NCI-H2196 treated with DMSO at 0.1 percent for 48 hours (cell line): ENCODE measurements around the gene BCO2.

ENCODE experiments used
- DNase-seq: peaks from one replicate; lab custom pipeline; 2025; ENCODE audit not compliant: unreplicated experiment; lab: John Stamatoyannopoulos, UW

BCO2 gene

DNA sequence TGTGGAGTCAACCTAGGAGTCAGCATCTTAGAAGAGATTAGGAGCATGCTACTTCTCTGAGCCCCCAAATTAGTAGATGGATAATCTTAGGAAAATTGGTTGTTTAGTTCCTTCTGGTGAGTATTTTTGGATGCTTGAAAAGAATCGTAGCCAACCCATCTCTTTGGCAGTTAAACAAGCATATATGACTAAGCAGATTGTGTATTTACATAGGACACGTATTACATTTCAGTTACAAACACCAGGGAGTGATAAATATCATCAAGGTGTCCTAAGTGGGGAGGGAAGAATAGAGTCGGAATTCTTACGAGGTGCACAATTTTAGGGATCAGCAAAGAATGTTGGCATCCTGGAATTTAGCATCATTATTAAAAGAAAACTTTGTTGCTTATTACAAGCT is 71.9 kb downstream of the BCO2 start:
- DNase-seq = no peak

DNA sequence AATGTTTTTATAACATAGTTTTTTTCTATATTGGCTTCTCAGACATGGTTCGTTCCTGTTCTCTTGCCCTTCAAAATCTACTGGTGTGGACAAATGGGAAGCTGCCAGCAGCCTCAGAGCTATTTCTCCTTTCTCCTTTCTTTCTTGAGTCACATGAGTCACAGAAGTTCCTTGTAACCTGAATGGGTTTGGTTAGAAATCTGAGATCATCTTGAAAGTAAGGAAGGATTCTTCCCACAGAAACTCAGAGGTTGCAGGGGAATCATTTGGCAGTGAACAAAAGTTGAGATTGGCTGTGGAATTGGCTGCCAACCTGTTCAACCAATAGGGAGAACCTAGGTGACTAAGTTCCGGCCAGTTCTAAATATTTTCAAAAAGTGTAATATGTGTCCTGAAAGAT is 72.9 kb downstream of the BCO2 start:
- DNase-seq = no peak

DNA sequence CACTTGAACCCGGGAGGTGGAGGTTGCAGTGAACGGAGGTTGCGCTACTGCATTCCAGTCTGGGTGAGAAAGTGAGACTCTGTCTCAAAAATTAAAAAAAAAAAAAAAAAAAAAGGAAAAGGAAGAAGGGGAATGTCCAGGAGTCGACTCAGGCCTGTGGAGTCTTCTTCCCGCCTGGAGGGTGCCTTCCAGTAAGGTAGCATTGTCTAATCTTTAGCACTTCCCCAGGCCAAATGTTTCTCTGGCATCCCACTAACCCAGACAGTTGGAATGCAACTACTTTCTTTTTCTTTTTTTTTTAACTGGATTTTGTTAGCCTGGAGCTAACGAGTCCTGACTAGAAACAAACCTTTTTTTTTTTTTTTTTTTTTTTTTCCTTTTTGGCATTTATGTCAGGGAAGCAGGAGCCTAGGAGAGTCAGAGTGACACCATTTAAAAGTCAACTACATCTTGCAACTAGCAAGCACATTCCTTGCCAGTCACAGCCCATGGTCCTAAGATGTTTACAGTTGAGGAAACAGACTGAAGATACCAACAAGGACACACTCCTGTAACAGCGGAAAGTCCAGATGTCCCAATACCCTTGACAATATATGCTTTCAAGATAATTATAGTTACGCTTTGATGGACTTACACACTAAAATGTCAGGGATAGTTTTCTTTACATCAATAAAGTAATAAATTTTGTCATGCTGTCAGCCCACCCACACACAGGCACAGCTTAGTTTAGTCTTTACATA is 74.7 kb downstream of the BCO2 start:
- no peak for DNase-seq

DNA sequence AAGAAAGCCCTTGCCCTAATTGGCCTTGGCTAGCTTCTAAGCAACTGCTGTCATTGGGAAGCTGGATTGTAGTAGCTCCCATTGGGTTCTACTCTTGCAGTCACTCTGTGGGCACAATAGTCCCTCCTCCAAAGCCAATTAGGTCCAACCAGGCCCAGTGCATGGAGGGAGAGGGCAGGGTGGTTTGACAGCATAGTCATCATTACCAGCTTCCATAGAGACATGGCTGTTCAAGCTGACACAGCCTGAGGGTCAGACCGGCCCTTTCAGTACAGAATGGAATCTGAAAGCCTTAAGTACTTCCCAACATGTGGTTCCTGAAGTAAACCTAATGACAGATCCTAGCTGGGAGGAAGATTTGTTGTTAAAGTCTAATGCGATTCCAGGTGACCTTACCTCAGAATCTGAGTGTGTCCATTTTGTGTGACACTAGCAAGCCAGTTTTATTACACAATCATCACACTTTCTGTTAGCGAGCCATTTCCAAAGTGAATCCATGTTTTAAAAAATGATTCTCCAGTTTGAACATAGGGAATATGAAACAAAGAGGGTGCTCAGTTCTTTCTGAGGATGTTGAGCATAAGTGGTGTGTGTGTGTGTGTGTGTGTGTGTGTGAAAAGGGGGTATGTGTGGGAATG is 78.4 kb downstream of the BCO2 start:
- DNase-seq = no peak

DNA sequence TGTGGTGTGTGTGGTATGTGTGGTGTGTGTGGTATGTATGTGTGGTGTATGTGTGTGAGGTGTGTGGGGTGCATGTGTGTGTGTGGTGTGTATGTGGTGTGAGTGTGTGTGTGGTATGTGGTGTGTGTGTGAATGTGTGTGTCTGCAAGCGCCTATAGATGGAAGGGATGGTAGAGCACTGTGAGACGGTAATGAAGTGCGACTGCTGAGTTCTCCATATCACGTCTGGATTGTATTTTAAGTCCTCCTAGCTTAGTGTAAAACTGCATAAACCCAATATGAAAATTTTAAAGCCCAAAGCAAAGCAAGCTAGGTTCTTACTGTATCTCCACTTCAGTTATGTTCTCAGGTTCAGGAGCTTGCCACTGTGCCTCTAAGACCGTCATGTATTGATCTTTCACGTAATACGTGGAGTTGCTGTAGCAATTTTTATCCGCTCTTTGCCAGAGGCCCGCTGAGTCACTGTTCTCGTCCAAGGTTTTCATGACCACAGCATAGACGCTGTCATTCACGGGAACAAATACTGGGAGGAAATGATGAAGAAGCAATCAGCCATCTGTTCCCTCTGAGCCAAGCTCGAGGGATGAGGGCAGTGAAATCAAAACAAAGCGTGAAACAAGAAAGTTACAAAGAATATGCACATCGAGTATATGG is 79.9 kb downstream of the BCO2 start:
- no peak for DNase-seq

DNA sequence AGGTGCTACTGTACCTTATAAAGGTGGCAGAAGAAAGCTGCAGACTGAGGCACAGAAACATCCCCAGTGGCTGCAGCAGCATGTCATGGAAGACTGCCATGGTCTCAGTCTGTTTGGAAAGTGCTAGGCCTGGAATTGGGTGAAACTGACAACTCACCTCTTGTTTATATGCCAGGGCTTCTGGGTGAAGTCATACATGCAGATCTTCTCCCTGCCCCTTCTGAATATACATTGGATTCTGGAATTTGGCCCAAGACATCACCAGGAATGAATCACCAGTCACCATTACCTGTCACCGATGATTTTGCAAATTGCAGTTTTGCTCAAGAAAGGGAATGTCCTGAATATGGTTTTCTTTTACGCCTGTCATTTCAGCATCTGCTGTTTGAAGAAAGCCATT is 85.2 kb downstream of the BCO2 start, which contains the start of gene PLET1:
Gene PLET1, minus strand, starts transcription at position 371 of the 400 bp plus-strand sequence. Its CDS starts 271 bp downstream, at position 100.
- no peak for DNase-seq

DNA sequence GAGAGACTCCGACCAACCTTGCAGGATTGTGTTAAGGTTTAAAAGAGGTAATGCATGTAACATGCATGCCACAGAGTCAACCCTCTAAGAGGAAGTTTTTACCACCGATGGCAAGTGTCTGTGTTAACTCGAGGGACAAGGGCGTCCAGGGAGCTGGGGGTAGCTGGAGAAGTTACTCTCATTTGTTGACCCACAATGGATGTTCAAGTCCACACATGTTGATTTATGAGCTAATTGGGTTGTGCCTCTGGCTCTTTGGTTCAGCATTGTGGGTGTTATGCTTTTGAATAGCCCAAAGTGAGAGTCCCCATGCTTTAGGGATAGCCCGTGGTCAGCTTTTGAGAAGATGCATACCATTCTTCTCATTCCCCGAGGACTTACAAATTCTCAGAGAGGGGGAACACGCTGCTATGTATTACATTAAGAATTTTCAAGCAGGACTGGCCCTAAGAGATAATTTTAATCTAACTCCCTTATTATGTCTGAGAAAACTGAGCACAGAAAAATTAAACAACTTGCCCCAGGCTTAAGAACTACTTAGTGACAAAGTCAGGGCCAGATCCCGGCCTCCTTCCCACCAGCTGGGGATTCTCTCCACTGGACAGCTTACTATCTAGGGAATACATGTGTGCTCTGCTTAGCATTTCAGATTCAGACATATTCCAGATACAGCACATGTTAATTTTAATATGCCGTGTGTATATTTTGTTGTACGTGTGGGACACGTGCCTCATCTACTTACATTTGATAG is 90.5 kb downstream of the BCO2 start:
- DNase-seq = no peak

DNA sequence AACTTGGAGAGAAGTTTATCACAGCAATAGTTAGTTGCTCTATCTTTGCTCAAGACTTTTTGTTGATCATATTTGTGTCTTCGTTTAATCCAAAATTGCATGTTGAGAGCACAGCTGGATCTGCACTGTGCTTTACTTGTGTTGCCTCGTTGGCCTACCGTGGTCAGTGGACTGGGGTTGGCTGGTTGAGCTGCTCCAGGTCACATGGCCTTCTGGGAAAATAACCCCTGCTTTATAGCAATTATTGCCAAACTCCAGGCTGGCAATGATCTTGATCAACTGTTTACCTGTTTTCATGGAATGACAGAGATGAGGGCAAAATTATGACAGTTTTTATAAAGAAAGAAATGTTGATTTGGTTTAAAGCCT is 91.1 kb downstream of the BCO2 start:
- DNase-seq = no peak

DNA sequence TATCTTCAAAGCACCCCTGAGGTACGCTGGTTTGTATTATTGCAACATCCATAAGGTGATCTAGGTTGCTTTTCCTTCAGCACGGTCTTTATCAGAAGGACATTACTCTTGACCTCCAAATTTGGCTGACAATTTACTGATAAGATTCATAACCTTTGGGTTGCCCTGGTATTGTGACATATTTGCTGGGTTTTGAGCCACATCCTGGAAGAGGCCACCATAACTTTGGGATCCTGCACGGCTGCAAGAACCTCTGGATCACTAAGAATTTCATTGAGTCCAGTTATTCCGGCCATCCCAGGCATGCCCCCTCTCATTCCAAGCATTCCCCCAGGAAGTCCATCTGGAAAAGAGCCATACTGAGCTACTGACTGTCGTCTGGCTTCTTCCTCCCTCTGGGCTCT is 91.9 kb downstream of the BCO2 start:
- DNase-seq = no peak

DNA sequence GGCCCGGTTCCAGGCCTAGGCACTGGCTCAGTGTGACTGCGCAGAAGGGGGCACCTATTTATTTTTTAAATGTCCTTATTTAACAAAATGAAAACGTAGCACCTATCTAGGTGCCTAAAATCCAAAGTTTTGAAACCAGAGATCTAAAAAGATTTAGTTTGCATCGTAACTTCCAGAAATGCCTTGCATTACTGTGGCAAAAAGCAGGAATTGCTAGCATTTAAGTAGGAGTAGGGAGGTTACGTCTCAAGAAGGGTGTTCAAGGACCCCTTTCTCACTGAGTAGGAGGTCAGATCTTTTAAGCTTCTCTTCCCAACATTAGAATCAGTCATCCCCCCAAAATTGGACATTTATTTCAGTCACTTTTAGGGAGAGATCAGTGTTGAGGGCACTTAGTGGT is 93.1 kb downstream of the BCO2 start:
- DNase-seq = no peak
